OCI-LY1 (cell line): ENCODE results near the gene THOC5.

ENCODE experiments used
- H2AFZ ChIP-seq: fragments of 200-600 bp; sonication (generic), shearing (Covaris generic); 2 replicates; pipeline ENCODE4 v1.6.0; 2014; ENCODE audit warnings: antibody characterized with exemption, mild to moderate bottlenecking, low read length
- H3F3A ChIP-seq: fragments of 200-600 bp; sonication (generic), shearing (Covaris generic); 2 replicates; pipeline ENCODE4 v1.6.0; 2014; ENCODE audit warnings: mild to moderate bottlenecking, antibody characterized with exemption, low read length, moderate library complexity; ENCODE audit not compliant: insufficient read depth
- H3K27ac ChIP-seq: fragments of 200-600 bp; sonication (generic); 2 replicates; pipeline ENCODE4 v1.5.1; 2014; ENCODE audit warnings: low read length, mixed run types, mild to moderate bottlenecking, low read depth; ENCODE audit not compliant: poor library complexity, severe bottlenecking
- H3K27me3 ChIP-seq: fragments of 200-600 bp; sonication (generic); 2 replicates; pipeline ENCODE4 v1.6.0; 2014; ENCODE audit warnings: antibody characterized with exemption, mild to moderate bottlenecking, low read length, moderate library complexity; ENCODE audit not compliant: insufficient read depth
- H3K36me3 ChIP-seq: fragments of 200-600 bp; sonication (generic); 2 replicates; pipeline ENCODE4 v1.6.1; 2014; ENCODE audit warnings: mild to moderate bottlenecking, antibody characterized with exemption, low read length, moderate library complexity, mixed read lengths; ENCODE audit not compliant: insufficient read depth
- H3K4me1 ChIP-seq: fragments of 200-600 bp; sonication (generic); 2 replicates; pipeline ENCODE4 v1.5.1; 2014; ENCODE audit warnings: mild to moderate bottlenecking, low read length, moderate library complexity; ENCODE audit not compliant: insufficient read depth, severe bottlenecking
- H3K4me2 ChIP-seq: fragments of 200-600 bp; sonication (generic), shearing (Covaris generic); 2 replicates; pipeline ENCODE4 v1.6.1; 2014; ENCODE audit warnings: low read length
- H3K4me3 ChIP-seq: fragments of 200-600 bp; sonication (generic); 2 replicates; pipeline ENCODE4 v1.5.1; 2014; ENCODE audit warnings: low read length, low read depth, mild to moderate bottlenecking, mixed read lengths; ENCODE audit not compliant: poor library complexity, severe bottlenecking
- H3K79me2 ChIP-seq: fragments of 200-600 bp; shearing (Covaris generic); 2 replicates; pipeline ENCODE4 v1.6.1; 2016; ENCODE audit warnings: mixed run types, low read length, mixed read lengths; ENCODE audit not compliant: insufficient read depth
- H3K9ac ChIP-seq: fragments of 200-600 bp; sonication (generic), shearing (Covaris generic); 2 replicates; pipeline ENCODE4 v1.6.1; 2014; ENCODE audit warnings: mild to moderate bottlenecking, low read length, mixed read lengths
- H3K9me2 ChIP-seq: fragments of 200-600 bp; sonication (generic), shearing (Covaris generic); 2 replicates; pipeline ENCODE4 v1.6.1; 2014; ENCODE audit warnings: low read depth, mild to moderate bottlenecking, low read length, mixed read lengths
- H3K9me3 ChIP-seq: fragments of 200-600 bp; shearing (Covaris generic); 2 replicates; pipeline ENCODE4 v1.6.1; 2014; ENCODE audit warnings: low read length, mixed read lengths
- H4K20me1 ChIP-seq: fragments of 200-600 bp; sonication (generic), shearing (Covaris generic); 2 replicates; pipeline ENCODE4 v1.6.0; 2016; ENCODE audit warnings: mild to moderate bottlenecking, low read length; ENCODE audit not compliant: insufficient read depth
- CTCF ChIP-seq: fragments of 200-600 bp; sonication (generic), shearing (Covaris generic); IDR thresholded peaks from 2 replicates; pipeline ENCODE4 v1.5.1; 2017; ENCODE audit warnings: mild to moderate bottlenecking, antibody characterized with exemption, low read length, moderate library complexity, mixed read lengths
- EZH2 ChIP-seq: fragments of 200-600 bp; sonication (generic), shearing (Covaris generic); IDR thresholded peaks from 2 replicates; pipeline ENCODE4 v1.8.0; 2017; ENCODE audit warnings: borderline replicate concordance, mixed run types, mild to moderate bottlenecking, antibody characterized with exemption, low read length, moderate library complexity, mixed read lengths

The THOC5 gene

GRCh38 chr22:29473001-29473400 is 80.6 kb downstream of the THOC5 start:
- no peak overlapping the region for H3K4me3 ChIP-seq
- no peak overlapping the region for H3K27ac ChIP-seq
- TF ChIP-seq EZH2 = no peak
- TF ChIP-seq CTCF = no peak
- H3K4me1 ChIP-seq = peaks cover 6% of the 10 kb centered on the region
- no peak overlapping the region for H3K4me2 ChIP-seq
- no peaks in the 10 kb centered on the region for H4K20me1 ChIP-seq
- H2AFZ ChIP-seq = no peak overlapping the region
- H3K9ac ChIP-seq = no peak overlapping the region
- H3K9me3 ChIP-seq = no peaks in the 10 kb centered on the region
- no peaks in the 10 kb centered on the region for H3F3A ChIP-seq
- H3K9me2 ChIP-seq = no peaks in the 10 kb centered on the region
- no peaks in the 10 kb centered on the region for H3K79me2 ChIP-seq
- H3K36me3 ChIP-seq = no peaks in the 10 kb centered on the region
- H3K27me3 ChIP-seq = peaks cover 4% of the 10 kb centered on the region; the same call in 1 of the 2 replicates

GRCh38 chr22:29470159-29470855 is 83.2 kb downstream of the THOC5 start:
- no peaks in the 10 kb centered on the region for H3F3A ChIP-seq
- no peaks in the 10 kb centered on the region for H3K9me2 ChIP-seq
- H3K9ac ChIP-seq = no peak overlapping the region
- peaks cover 4% of the 10 kb centered on the region; the same call in 1 of the 2 replicates for H3K27me3 ChIP-seq
- no peak overlapping the region for H3K27ac ChIP-seq
- peak overlapping the region; percentile 41 for H3K4me3 ChIP-seq
- no peaks in the 10 kb centered on the region for H3K4me1 ChIP-seq
- peak overlapping the region; percentile 56 for H3K4me2 ChIP-seq
- no peaks in the 10 kb centered on the region for H4K20me1 ChIP-seq
- no peaks in the 10 kb centered on the region for H3K79me2 ChIP-seq
- H3K36me3 ChIP-seq = no peaks in the 10 kb centered on the region
- no peaks in the 10 kb centered on the region for H3K9me3 ChIP-seq
- H2AFZ ChIP-seq = no peak overlapping the region
- TF ChIP-seq CTCF = peak; percentile 78
- TF ChIP-seq EZH2 = no peak

GRCh38 chr22:29469755-29470154 is 83.8 kb downstream of the THOC5 start:
- Histone ChIP-seq H3K4me2 (peak overlapping the region; percentile 56), H3K4me1 (no peaks in the 10 kb centered on the region), H3K9ac (no peak overlapping the region), H4K20me1 (no peaks in the 10 kb centered on the region), H3K79me2 (no peaks in the 10 kb centered on the region), H3K9me2 (no peaks in the 10 kb centered on the region), H3K27ac (no peak overlapping the region), H3K4me3 (peak overlapping the region; percentile 41), H3F3A (no peaks in the 10 kb centered on the region), H3K9me3 (no peaks in the 10 kb centered on the region), H3K27me3 (peaks cover 4% of the 10 kb centered on the region; the same call in 1 of the 2 replicates), H3K36me3 (no peaks in the 10 kb centered on the region), H2AFZ (no peak overlapping the region)
- TF ChIP-seq CTCF (no peak), EZH2 (no peak)
